Dermis blood vessel endothelial cell (primary cell): ENCODE measurements around the gene ARG2. TPM values are rescaled to one million over a fixed set of nuclear protein-coding genes. Genes with fewer than 3 reads are reported as not detected.
"Not testable (repeated sequence)": the region's sequence is repeated elsewhere in the genome, so short reads cannot be mapped to it uniquely, and the experiment has no call there.

Source experiments
- DNase-seq: peaks from one replicate; pipeline ENCODE4 v3.0.0; 2010
- total RNA-seq: library from RNA; depleted of rRNA; stranded (reverse); fragments of >200 nt; gene quantifications from 2 replicates; pipeline ENCODE4 v1.2.3, GENCODE V29; 2014

ARG2 gene
- total RNA-seq, 1 donor from 2014 or later = 39.5 TPM

DNA sequence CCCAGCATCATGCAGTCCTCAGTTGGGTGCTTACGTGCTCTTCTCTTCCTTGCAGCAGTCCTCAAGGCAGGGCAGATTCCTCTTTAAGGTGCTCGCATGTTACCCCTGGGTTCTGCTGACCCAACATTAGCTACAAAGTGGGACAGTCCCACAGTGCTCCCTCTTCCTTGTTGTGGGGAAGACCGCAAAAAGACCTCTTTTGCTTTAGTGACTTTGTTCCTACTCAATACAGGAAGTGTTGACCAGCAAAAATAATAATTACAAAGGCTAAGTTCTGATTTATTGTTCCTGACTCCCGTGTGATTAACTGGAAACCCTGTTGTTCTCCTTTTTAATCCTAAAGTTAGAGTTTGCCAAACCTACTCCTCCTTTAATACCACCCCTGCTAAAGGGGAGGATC, 33.4 kb upstream of the ARG2 start:
- no peak for DNase-seq

DNA sequence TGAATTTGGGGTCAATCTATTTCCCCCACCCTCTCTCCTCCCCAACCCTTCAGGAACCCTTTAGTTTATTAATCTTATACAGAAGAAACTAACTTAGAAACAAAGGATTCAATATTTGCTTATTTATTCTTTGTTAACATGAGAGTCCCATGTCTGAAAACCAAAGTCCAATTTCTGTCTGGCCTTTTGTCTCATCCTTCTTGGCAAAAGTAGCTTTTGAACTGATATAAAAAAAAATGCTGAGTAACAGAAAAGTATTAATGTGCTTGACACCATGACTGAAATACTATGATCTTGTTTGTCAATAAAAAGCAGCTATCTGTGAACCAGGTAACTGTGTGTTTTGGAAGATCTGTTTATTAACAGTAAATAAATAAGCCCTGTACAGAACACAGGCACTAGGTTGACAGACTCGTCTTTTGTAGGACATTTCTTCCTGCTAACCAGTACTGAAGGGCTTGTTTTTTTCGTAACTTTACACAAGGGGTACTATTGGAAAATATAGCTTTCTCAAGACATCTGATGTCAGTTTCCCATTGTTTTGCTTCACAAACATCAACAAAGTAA, 30.4 kb upstream of the ARG2 start:
- no peak for DNase-seq

- DNase-seq = not testable (repeated sequence)
Observed at GRCh38 chr14:67593650-67594049, 26.1 kb upstream of the ARG2 start.

GRCh38 chr14:67595392-67595791, 24.3 kb upstream of the ARG2 start:
- DNase-seq = no peak

- DNase-seq = peak; percentile 90
Observed at GRCh38 chr14:67599698-67600561, 19.8 kb upstream of the ARG2 start, which contains the start of gene PIGH. PIGH (minus strand) TSS chr14:67600268; CDS start chr14:67600203, 65 bp downstream.

DNA sequence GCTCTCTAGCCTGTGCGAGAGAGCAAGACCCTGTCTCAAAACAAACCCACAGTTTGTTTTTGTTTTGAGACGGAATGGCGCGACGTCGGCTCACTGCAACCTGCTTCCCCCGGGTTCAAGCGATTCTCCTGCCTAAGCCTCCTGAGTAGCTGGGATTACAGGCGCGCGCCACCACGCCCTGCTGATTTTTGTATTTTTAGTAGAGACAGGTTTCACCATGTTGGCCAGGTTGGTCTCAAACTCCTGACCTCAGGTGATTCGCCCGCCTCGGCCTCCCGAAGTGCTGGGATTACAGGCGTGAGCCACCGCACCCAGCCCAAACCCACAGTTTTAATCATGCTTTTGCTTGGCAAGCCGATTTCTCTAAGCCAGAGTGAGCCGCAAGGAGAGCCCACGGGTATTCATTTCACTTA, 19.2 kb upstream of the ARG2 start:
- DNase-seq = not testable (repeated sequence)

DNA sequence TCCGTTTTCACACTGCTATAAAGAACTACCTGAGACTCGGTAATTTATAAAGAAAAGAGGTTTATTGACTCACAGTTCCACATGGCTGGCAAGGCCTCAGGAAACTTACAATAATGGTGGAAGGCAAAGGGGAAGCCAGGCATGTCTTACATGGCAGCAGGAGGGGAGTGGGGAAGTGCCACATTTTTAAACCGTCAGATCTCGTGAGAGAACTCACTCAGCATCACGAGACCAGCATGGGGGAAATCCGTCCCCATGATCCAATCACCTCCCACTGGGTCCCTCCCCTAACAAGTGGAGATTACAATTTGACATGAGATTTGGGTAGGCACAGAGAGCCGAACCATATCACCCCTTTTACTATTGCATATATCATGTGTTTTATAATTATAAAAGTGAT, 17.6 kb upstream of the ARG2 start:
- DNase-seq = no peak

- no peak for DNase-seq
Observed at GRCh38 chr14:67602995-67603545, 16.6 kb upstream of the ARG2 start.

DNA sequence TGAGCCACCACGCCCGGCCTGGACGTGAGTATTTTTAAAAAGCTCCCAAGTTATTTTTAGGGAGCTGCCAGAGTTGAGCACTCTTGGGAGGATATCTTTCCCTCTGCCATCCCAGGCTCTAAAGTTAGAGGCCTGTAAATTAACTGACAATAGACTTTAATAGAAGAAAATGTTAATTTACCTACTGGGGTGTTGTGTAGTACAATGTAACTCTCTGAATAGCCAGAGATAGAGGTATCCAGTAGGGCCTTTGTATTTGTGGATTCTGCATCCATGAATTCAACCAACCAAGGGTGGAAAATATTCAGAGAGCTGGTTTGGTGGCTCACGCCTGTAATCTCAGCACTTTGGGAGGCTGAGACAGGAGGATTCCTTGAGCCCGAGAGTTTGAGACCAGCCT, 12.1 kb upstream of the ARG2 start:
- DNase-seq = no peak

DNA sequence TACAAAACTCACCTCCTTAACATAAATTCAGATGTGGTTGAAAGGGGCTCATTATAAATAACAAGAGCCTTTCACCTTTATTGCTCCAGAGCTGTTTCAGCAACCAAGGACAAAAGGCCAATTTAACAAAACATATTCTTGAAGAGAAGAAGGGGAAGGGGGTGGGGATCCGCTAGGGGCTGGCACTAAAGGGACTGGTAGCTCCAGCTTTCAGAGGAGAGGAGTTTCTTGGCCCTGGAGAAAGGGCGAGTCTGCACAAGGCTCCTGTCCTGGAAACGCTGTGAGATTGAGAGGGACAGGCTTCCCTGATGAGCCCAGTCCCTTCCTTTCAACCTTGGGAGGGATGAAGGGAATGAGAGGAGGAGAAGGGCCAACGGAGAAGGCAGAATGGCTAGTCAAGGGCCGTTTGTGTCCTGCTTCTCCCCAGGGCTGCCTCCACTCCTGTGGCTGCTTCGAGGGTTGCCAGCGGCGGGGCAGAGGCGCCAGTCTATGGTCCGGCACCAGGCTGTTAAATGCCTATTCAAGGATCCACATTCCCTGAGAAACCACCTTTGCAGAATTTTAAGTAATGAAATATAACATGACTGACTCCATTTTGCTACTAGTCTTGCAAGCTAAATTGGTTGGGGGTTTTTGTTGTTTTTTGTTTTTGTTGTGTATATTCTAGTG, 9.9 kb upstream of the ARG2 start:
- no peak for DNase-seq

- DNase-seq = no peak
Observed at GRCh38 chr14:67610491-67610890, 9.2 kb upstream of the ARG2 start.

- DNase-seq = peak; percentile 90
Observed at GRCh38 chr14:67618617-67619063, 1.1 kb upstream of the ARG2 start.

- peak; percentile 39 for DNase-seq
Observed at GRCh38 chr14:67620217-67620785, 581 bp downstream of the ARG2 start.

- peak; percentile 93 for DNase-seq
Observed at GRCh38 chr14:67622675-67623074, 3.0 kb downstream of the ARG2 start.

- peak; percentile 79 for DNase-seq
Observed at GRCh38 chr14:67623114-67623513, 3.4 kb downstream of the ARG2 start.

GRCh38 chr14:67626131-67626530, 6.4 kb downstream of the ARG2 start:
- not testable (repeated sequence) for DNase-seq

- DNase-seq = no peak
Observed at GRCh38 chr14:67627519-67627918, 7.8 kb downstream of the ARG2 start.

DNA sequence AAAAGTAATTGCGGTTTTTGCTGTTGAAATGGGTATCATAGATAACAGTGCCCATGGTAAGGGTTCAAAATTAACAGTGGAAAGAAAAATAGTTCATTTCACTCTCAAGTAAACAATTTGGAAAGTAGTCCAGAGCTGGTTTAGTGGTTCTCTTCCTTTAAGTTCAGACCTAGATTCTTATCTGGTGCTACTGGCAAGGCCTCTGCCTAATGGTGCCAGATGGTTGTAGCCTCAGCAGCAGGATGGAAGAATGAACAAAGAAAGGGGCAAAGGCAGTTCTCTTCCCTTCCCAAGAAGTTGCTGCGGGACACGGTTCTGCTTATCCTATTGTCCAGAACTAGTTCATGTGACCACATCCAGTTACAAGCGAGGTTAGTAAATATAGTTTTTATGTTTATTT, 10.5 kb downstream of the ARG2 start:
- DNase-seq = no peak

- no peak for DNase-seq
Observed at GRCh38 chr14:67630938-67631337, 11.2 kb downstream of the ARG2 start.

DNA sequence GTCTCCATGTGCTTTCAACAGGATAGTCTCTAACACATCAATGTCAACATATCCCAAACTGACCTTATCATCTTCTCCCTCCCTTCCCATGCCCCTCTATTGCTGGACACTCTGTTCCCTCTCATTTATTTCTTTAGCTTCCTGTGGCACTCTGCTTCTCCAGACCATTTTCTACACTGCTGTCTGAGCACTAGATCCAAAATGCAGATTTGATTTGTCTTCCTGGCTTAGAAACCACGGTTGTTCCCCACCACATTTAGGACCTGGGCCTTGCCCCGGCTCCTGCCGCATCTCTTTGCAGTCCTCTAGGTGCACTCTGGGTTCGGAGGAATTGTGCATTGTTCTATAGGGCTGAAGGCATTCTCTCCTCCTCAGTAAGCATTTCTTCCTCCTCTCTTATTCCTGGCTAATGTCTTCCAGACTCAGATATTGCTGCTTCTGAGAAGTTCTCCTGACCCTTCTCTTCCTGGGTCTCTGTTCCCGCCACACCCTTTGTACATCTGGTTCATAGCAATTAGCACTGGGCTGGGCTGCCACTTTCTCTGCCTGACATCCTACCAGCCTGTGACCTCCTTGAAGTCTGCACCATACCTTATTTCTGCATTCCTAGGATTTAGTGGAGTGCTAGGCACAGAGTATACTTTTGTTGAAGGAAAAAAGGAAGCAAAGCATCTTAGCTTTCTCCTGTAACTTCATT, 13.9 kb downstream of the ARG2 start:
- no peak for DNase-seq

- peak; percentile 25 for DNase-seq
Observed at GRCh38 chr14:67636361-67636919, 16.7 kb downstream of the ARG2 start.

- no peak for DNase-seq
Observed at GRCh38 chr14:67638642-67639041, 18.9 kb downstream of the ARG2 start.
